ENCODE results near the gene KCNN3.

The KCNN3 gene

DNA sequence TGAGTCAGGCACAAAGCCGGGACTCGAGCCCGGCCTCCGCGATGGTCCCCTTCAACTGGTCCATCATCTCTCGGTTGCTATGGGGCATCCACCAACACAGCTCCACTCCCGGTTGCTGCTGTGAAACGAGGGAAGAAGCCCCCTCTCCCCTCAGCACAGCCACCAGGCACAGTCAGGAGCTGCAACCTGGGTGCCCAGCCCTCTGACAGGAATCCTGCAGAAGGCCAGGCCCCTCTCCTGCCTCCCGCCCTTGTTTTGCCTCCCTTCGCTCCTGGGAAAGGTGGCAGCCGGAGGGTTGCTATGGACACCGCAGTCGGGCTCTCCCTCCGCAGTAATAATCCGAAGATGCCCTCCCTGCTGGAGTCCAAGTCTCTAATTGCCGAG, 8.9 kb upstream of the KCNN3 start:
- no peak for DNase-seq

DNA sequence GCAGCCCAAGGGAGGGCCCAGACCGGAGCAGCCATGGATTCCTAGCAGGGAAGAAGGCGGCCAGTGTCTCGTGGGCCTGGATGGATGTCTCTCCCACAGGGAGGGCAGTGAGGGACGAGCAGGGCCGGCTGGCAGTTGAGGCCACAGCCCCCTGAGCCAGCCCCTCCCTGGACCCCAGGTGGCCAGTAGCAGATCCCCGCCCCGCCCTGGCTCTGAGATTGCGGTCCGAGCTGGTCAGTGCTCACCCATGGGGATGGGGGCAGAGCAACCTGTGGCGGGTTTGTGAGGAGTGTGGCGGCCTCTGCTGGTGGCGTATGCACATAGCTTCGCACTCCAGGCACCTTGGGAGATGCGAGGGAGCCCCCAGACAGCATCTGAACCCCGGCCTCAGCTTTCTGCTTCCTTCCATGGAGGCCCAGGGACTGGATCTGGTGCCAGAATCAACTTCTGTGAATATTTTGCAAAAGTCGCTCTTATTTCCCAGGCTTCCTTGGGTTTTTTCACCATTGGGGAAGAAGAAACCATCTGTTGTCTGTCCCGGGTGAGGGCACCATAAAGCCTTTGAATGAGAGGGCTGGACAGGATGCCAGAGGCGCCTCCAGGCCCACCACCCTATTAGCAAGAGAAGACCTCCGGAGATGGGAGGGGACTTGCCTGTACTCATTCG, 8.4 kb upstream of the KCNN3 start:
- peak; percentile 27 for DNase-seq

DNA sequence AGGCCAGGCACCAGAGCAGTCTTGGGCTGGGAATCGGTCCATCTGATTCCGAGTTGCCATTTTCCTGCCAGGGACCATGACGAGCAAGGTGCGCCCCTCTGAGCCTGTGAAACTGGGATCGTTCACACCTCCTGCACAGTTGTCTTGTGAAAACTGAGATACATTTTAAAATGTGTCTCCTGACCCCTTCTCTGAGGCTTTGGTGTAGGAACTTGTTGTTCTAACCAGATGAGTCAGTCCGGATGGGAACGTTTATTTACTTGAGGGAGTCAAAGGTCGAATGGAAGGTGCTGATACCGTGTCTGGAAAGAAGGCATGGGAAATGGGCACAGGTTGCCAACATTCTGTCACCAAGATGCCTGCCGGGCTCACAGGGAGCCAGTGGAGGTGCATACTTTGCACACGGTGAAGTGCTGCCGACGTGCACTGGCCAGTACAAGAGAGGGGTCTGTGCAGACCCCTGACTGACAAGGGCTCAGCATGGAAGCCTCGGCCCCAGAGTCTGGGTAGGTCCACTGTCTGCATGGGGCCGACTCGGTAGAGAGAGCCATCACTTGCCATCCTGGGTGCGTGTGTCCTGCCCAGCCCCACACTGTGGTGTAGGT, 7.4 kb upstream of the KCNN3 start:
- DNase-seq: no peak

DNA sequence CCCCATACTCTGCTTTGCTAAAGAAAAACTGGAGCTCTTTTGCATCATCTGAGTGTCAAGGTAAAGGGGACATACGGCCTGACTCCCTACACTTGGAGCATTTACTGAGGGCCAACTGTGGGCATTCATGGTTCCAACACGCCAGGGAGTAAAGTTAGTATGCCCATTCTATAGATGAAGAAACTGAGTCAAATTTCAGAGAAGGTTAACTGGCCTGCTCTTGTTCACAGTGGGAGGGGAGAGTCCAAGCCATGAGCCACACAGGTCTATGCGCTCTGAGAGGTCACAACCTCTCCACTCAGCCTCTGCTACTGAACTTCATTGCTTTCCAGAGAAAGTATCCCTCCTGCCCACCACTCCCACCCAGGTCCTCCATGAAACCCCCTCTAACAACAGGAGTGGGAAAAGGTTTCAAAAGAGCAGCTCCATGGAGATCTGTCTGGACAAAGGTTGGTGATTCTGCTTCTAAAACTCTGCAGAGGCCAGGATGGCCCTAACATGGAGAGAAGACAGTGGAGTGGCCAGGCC, 6.8 kb upstream of the KCNN3 start:
- DNase-seq: no peak

DNA sequence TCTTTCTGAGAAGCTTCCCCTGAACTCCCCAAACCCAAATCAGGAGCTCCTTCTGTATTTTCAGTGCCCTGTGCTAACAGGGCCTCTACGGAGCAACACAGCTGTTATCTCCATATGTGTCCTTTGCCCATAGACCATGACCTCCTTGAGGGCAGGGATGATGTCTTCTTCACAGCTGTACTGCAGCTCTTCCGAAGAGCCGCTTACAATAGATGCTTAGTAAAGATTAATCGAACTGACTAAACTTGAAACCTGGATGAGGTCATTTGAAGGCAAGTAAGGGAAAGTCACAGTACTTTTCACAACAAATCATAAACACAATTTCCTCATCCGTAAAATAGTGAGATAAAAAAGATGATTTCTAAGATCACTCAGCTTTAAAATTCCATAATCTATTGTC, 4.4 kb upstream of the KCNN3 start:
- DNase-seq: no peak

DNA sequence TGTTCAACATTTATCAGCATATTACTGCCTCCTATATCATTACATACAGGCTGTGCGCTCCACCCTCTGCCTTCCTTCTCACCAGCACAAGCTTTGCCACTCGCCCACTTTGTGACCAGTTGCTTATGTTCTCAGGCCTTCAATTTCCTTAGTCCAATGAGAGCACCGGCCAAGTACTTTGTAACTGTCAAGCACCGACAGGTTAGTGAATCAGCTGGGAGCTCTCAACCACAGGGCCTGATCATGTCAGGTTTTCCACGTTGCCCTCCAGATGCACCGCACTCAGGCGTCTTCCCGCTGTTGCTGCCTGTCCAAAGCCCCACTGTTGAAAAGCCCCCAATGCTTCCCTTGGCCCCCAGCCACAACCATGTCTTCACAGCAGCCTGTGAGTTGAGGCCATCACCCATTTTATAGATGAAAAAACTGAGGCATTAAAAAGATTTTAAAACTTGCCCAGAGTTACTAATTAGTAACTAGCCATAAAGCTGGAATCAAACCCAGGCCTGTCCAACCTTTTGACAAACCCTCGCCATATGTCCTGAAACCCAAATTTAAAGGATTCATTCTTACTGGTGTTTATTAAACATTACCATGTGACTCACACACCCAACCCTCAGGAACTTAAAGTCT, 3.4 kb upstream of the KCNN3 start:
- DNase-seq: no peak

DNA sequence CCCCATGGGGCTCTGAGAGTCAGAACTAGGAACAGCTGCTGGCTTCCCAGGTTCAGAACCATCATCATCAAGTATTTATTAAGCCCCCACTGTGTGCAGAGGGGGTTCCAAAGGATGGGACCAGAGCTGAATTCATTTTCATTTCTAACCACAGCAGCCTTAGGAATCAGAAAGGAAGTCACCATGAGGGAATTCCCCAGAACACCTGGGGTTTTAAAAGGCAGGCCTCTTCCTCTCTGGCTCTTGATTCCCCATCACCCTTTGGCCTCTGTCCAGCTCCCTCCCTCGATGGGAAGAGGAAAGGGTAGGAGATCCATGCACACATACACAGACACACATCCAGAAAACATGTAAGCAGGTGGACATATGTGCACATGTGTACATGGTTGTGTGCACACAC, 1.3 kb upstream of the KCNN3 start:
- DNase-seq: peak; percentile 64

DNA sequence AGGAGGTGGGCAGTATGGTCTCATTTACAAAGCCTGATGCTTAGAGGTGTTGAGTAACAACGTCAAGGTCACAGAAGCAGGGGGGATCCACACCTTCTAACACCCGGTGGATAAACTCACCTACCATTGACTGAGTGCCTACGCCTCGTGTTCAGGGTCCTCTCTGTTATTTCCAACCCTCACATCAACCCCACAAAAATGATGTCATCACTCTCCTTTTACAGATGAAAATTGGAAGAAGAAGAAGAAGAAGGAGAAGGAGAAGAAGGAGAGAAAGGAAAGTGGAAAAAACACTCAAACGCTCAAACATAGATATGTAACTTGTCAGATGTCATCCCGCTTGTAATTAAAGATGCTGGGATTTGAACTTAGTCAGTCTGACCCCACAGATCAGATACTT, 653 bp upstream of the KCNN3 start:
- DNase-seq: no peak

DNA sequence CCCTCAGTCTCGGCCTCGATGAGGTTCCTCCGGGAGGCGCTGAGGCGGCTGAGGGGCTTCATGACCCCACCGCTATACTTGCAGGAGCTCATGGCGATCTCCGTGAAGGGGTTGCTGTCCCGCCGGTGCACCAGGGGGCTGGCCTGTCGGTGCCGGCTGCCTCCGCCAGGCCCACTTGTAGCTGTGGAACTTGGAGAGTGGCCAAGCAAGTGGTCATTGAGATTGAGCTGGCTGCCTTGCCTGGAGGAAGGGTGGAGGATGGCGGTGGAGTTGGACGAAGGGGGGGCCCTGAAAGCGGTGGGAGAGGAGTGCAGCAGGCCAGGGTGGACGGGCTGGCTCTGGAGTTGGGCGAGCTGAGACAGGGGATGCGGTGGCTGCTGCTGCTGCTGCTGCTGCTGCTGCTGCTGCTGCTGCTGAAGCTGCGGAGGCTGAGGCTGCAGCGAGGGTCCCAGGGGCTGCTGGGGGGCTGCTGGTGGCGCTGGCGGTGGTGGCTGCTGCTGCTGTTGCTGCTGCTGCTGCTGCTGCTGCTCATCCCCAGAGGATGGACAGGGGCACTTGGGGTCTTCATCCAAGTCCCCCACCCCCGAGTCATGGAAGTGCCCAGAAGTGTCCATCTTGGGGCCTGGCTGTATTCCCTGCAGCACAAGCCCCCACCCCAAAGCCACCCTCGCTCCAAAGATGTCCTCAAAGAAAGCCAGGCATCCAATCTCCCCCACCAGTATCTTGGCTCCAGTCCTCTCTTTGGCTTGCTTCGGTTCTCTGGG, 548 bp downstream of the KCNN3 start:
- DNase-seq: no peak

DNA sequence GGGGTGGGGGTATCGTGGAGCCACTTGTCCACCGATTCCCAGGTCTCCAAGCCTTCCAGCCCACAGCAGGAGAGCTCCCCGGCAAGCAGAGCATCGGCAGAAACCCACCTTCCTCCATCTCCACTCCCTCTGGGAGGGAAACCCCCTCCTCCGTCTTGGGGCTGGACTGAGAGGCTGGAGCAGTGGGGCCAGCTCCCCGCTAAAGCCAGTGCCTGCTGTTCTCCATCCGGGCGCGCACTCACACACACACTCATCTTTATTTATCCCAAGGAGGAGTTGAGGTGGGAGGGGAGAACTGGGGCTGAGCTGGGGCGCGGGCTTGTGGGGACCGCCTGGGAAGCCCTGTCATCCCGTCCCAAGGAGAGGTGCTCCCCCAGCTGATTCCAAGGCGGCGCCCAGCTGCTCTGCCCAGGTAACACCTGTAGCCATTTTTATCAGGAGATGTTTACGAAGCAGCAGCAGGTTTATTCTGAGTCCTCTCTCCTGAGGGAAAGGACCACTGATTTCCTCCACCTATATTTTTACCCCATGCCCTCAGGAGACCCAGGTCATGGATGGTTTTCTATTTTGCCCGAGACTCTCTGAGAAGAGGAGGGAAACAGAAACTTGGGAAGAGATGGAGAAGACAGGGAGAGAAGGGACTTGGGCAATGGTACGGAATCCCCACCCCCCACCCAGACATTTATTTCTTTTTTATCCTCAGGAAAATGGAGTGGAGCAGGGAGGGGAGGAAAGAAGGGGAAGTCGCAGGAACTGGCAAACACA, 2.1 kb downstream of the KCNN3 start:
- DNase-seq: no peak

DNA sequence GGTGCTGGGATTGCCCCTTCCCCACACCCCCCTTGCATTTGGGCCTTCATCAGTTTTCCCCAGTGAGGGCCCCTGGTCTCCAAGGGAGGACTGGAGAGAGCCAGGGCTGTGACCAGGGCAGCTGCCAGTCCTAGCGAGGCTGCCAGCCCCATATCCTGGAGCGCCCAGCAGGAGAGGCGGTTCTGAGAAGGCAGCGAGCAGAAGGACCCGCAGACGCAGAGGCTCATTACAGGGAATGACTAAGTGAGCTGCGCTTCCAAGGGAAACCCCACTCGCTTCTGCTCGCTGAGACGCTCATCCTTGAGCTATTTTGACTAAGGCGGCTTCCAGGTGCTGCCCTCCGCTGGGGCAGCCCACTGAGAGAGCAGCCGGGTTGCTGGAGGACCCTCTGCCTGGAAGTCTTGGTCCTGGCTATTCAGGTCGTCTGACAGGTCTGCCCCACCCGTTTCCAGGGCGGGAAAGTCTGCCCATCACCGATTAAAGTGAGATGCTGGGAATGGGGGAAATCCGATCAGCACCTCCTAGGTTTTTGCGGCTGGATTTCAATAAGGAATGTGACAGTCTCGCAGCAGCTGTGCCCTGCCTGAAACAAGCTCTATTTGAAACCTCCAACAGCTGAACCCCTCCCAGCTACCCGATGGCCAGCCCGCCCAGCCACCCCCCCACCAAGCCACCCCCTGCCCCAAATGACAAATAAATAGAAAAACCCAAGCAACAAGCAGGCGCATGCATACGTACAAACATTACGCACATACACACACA, 2.8 kb downstream of the KCNN3 start:
- DNase-seq: no peak

DNA sequence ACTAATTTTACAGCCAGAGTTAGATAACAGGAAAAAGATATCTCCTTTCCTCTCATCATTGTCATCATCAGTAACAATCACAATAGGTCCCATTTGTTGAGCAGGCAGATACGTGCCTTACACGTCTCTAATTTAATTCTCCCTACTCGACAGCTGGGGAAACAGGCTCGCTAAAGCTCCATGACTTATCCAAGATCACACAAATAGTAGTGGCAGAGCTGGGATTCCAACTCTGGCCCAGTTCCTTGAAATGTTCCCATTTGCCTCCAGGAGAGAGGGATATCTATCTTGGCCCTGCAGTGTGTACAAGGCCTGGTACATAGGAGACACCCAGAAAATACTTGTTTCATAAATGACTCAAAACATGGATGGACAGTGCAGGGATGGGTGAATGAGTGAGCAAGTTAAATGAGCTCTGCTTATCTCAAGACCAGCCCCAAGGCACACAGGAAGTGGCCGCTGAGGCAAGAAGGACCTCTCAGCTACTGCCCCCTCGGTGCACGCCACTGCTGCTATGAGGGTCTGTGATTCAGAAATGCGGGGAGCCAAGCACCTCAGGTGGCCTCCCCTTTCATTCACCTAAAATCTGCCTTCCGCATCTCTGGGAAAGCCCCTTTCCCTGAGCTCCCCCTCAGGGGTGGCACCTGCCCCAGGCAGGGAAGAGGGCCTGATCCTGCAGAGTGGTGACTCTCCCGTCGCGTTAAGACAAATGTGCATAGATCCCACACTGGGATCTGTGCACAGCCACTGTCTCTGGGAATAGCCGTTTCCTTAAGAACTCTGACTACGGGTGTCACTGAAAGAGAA, 3.6 kb downstream of the KCNN3 start:
- DNase-seq: no peak

DNA sequence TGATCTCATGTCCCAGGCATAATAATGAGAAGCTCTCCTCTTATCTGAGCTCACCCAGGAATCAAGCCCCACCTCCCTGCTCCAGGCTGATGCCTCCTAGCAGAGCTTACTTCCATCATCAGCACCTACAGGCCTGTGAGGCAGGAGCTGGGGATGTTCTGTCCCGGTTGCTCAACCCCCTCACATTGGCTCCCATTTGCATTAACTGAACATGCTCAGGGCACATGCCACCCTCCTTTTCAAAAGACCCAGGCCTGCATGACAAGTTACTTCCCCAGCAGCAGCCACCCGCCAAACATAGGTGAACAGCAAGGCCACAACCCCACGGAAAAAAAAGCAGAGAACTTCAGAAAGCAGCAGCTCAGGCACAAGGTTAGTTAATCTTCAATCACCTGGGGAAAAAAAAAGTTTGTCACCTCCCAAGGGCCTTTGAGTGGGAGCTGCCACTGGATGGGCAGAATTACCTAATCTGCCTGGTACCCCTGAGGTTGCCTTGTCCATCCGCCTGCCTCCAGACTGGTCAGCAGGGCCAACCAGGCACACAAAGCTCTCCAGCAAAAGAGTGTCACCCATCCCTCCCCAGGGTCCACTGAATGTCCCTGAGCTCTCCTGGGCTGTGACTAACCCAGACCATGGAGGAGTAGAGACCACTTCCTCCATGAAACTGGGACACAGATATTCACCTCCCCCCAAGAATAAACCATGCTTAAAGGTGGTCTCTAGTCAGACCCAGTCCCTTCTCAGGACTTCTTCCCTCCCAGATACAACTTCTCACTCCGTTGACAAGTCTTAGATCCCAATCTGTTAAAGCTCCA, 4.4 kb downstream of the KCNN3 start:
- DNase-seq: no peak

DNA sequence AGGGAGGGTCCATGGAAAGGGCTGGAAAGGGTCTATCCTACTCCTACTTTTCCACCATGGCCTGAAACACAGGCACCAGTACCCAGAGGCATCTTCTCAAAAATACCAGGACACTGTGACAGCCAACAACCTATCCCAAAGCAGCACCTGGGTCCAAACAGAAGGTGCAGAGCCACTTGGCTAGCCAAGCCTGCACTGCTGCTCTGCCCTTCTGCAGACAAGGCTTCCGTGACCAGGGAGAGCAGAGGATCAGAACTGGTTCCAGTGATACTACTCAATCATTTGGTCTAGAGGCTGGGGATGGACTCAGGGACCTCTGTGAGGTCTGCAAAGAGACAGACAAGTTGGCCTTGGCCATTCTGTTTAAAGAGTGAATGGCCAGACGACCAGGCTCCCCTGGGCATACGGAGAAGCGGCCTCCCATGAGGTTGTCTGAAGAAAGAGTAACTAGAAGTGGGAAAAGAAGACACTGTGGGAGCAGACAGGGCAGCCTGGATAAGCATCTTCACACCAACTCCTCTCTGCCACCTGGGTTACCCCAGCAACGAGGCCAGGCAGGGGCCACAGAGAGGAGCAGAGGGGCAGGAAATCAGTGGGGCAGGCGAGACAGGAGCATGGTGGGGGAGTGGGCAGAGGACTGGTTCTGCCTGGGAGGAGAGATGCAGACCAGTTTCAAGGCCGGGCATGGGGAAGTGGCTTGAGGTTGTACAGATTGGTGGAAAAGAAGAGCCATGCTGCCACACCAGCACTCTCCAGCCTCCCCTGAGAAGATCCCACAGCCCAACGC, 5.7 kb downstream of the KCNN3 start:
- DNase-seq: no peak

DNA sequence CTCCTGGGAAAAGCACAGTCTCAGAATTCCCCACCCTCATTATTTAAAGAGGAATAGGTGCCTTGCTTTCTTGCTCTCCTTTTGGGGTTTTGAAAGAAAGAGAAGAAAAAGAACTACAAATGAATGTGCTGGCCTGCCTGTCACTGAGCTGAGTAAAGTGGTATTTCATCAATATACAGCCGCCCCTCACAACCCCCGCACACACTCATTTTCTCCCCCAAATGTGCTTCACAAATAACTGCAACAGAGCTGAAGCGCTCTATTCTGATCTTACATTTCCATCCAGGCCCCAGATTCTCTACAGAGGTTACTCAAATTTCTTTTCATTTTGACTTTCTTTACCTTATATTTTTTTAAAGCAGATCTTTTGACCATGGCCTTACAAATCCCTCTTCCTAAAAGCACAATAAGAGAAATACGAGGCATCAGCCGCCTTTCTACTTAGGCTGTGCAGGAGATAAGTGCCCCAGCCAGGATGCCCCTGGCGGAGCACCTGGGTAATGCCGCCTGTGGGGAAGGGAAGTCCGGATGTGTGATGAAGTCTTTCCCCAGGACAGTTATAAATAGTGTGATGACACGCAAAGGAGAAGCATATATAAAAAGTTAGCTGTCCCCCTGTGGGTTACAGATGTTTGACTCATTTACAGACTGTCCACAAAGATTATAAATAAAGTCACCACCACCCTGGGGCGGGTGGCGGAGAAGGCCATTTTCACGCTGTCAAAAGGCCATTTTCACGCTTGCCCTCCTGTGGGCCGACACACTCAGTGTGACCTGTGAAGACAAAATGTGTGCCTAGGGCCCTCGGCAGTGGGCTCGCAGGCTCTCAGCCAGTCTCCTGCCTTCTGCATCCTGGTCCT, 6.5 kb downstream of the KCNN3 start:
- peak; percentile 21 for DNase-seq

DNA sequence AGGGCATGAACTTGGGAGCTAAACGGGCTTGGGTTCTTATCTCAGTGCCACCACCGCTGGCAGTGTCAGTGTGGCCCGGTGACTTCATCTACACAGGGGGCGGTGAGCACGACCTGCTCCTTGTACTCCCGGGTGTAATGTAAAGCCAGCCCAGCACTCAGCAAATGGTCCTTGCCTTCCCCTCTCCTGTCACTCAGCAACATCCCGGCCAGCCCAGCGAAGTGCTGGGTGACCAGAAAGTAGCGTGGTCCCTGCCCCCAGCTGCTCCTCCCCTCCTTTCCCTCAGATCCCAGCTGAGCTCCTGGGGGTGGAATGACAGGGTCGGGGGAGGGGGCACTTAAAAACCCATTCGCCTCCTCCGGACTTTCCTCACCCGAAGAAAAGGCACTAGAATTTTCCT, 7.2 kb downstream of the KCNN3 start:
- no peak for DNase-seq

DNA sequence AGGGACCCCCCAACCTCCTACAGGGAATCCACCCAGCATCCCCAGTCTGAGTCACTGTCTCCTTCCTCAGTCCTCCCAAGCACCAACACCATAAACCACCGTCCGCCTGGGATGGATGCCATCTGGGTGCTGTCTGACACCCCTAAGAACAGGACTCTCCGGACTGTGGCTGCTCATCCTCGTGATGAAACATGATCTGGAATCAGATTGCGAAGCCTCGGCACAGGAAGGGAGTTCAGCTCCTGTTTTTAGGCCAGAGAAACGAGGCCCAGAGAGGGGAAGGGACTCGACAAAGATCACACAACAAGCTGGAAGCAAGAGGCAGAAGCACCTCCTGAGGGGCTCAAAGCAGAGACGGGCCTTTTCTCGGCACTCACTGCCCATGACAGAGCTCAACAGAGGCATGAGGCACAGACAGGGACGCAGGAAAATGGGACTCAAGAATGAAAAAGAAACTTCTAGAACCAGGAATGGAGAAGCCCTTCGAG, 8.4 kb downstream of the KCNN3 start:
- DNase-seq: no peak

DNA sequence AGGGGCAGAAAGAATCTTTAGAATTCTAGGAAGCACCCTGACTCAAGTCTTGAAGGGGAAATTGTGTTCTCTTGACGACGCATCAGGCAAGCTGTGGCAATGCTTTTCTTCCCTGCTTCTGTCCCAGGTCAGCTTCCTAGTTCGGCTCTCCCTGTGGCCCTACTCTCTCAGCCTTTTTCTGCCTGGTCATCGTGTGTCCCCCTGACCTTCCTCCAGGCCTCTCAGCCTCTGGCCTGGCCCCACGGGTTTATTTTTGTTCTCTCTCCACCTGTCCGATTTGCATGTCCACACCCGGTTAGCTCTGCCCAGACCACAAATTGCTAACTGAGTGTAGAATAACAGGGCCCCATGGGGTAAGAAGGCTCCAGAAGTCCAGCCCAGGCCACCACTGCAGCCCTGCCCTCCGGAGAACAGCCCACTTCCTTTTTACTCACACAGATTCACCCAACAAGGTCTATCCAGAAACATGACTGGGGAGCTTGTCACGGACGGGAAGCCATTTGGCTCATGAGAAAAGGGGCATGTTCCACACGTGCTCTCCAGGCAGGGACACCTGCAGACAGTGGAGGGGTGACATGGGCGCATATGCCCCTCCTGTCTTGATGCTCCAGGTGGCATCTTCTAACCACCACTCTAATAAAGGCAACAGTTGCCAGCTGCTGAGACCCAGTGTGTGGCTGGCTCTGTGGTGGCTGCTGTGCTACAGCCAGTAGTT, 9.8 kb downstream of the KCNN3 start:
- no peak for DNase-seq

All from DMS153 (cell line).